GM12801 (cell line): ENCODE measurements around the gene DOCK8.

Experiments used
- TF ChIP-seq, protein P1 (sequence below): IDR thresholded peaks from one replicate; pipeline ENCODE4 v1.5.1; 2011; ENCODE audit warnings: control low read depth; ENCODE audit not compliant: insufficient read length; ENCODE audit errors: extremely low read depth

The DOCK8 gene

DNA sequence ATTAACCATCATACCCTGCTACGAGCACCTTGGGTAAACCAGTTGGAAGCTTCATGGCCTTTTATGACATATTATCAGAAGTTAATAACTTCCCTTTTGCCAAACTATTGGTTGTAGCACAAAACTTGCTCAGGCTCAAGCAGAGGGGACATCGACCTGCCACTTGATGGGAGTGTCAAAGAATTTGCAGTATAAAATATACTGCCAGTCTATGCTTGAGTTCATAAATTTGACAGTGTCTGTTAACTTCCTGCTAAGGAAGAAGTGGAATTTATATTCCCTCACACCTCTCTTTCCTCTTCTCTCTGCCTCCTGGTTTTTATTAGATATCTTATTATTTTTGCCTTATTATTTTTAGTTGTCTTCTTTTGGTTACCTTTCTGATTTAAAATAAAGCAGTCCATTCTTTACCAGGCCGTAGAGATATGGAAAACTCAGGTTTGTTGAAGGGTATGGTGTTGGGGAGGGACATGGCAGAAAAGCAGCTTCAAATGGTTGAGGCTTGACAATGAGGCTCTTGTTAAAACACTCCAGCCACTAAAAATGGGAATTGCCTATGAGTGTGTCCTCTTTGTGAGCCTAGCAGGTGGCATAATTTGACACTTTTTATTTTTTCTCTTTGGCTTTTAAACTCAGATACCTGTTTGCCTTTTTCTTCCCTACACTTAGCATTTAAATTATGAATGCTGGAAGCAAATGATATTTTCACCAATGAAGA, 298.0 kb downstream of the DOCK8 start:
- TF ChIP-seq, protein P1, sequence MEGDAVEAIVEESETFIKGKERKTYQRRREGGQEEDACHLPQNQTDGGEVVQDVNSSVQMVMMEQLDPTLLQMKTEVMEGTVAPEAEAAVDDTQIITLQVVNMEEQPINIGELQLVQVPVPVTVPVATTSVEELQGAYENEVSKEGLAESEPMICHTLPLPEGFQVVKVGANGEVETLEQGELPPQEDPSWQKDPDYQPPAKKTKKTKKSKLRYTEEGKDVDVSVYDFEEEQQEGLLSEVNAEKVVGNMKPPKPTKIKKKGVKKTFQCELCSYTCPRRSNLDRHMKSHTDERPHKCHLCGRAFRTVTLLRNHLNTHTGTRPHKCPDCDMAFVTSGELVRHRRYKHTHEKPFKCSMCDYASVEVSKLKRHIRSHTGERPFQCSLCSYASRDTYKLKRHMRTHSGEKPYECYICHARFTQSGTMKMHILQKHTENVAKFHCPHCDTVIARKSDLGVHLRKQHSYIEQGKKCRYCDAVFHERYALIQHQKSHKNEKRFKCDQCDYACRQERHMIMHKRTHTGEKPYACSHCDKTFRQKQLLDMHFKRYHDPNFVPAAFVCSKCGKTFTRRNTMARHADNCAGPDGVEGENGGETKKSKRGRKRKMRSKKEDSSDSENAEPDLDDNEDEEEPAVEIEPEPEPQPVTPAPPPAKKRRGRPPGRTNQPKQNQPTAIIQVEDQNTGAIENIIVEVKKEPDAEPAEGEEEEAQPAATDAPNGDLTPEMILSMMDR, result no peak
